NCI-H1105 (cell line): ENCODE measurements around the gene EFCAB9.
"Not testable (repeated sequence)": the region's sequence is repeated elsewhere in the genome, so short reads cannot be mapped to it uniquely, and the experiment has no call there.

Experiments
- DNase-seq: peaks from one replicate; lab custom pipeline; 2025; lab: John Stamatoyannopoulos, UW

Gene EFCAB9

DNA sequence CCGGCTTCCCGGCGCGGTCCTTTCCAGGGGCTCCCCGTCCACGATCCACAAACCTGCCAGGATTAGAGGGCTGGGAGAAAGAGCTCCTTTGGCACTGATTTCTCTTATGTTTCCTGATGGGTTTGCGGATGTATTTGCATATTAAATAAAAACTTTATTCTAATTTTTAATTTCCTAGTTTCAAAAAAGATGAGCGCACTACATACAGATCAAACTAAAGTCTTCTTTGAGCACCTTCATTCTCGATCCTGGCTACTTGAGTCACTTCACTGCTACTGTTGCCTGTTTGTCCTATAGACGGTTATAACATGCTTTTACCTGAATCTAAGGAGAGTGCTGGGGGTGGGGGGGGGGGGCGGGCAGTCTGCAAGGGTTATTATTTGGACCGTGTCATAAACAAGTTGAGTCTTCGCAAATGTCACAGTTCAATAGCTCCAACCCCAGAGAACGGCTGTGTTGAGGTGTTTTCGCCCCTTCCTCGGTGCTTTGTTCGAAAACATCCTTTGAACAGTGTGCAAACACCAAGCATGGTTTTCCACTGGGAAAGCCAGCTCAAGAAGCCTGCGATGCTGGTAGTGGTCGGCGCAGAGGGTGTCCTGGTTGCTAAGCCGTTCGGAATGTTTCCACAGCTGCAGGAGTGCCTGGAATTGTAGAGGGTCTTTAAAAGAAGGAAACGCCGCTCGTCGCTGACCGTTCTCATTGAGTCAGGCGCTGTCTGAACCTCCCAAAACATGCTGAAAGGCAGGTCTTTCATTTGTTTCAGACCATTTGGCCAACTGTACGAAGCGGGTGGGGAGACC lies 4.9 kb upstream of the EFCAB9 start:
- DNase-seq, result no peak

DNA sequence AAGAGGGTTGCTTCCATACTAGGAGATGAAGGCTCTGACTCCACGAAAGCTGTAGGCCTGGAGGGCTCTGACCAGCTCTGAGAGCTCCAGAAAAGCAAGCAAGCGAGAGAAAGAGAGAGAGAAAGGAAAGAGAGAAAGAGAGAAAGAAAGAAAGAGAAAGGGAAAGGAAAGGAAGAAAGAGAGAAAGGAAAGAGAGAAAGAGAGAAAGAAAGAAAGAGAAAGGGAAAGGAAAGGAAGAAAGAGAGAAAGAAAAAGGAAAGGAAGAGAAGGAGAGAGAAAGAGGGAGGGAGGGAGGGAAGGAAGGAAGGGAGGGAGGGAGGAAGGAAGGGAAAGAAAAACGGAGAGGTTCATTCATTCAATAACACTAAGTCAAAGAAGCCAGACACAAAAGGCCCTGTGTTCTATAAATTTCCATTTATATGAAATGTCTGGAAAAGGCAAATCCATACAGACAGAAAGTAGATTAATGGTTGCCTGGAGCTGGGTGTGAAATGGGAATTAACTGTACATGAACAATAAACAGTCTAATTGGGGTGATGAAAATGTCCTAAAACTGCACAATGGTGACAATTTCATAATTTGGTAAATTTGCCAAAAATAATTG lies 4.2 kb upstream of the EFCAB9 start:
- DNase-seq, result no peak

DNA sequence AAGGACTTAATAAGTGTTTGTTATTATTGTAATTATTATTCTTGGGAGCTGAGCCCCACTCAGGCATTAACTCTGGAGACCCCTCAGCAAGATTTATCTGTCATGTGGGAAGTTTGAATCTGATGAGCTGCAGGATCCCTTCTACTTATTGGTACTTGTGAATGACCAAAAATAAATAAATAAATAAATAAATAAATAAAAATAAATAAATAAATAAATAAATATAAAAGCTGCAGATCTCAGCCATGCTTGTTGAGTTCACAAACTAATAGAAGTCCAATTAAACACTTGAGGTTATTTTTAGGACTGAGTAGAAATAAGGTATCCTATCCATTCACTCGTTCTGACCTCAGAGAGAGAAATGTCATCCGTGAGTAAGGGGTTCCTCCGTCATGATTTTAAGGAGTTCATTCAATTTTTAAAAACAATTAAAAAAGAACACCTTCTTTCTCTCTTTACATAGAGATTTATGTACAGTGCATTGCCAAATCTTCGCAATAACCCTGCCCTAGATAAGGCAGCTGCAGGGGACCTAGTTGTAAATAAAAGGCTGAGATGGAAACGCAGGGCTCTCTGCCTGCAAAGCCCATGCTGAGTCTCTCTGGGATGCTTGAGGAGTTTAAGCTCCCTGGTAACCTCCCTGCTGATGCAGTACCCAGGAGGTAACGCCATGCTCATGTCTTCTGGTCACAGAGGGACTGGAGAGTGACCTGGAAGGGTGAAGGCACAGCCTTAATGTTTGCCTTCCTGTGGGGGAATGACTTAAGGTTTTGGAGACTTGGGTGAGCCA lies 1.2 kb downstream of the EFCAB9 start:
- no peak for DNase-seq

DNA sequence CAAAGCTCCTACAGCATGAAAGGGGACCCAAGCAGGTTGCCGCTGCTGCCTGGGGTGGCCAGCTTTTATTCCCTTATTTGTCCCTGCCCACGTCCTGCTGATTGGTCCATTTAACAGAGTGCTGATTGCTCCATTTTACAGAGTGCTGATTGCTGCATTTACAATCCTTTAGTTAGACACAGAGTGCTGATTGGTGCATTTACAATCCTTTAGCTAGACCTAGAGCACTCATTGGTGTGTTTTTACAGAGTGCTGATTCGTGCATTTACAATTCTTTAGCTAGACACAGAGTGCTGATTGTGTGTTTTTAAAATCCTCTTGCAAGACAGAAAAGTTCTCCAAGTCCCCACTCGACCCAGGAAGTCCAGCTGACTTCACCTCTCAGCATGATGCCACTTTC lies 3.8 kb downstream of the EFCAB9 start:
- DNase-seq, result not testable (repeated sequence)

DNA sequence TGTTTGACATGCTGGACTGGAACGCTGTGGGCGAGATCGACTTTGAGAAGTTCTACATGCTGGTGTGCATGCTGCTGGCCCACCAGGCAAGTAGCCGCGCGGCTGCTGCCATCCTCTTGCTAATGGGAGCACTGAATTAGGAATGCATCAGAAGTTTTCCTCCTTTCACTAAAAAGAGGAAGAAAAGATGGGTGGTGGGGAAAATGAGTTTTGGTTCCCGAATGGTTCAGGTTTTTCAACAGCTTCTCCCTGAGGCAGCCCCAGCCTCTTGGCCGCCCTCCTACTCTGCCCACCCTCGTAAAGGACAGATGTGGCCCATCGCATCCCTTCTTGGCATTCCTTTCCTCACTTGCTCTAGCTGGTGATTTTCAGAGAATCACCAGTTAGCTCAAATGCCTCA lies 5.5 kb downstream of the EFCAB9 start:
- no peak for DNase-seq

DNA sequence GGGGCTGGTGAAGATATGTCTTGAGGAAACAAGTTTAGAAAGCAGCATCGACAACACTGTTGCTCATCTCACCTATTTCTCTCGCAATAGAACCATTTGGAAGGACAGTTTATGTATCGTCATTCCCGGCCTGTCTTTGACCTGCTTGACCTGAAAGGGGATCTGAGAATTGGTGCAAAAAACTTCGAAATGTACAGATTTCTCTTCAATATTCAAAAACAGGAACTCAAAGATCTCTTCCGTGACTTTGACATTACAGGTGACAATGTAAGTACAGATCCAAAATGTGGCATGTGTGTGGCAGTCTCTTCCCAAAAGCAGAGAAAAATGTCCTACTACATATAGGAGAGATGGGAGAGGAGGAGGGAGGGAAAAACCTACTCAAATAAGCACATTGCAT lies 6.5 kb downstream of the EFCAB9 start:
- no peak for DNase-seq

DNA sequence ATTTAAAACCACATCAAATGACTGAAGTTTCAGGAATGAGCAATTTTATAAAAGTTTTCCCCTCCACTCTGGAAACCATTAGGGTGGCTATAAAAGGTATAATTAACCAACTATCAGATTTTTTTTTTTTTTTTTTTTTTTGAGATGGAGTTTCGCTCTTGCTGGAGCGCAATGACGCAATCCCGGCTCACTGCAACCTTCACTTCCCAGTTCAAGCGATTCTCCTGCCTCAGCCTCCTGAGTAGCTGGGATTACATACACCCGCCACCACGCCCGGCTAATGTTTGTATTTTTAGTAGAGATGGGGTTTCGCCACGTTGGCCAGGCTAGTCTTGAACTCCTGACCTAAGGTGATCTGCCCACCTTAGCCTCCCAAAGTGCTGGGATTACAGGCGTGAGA lies 12.0 kb downstream of the EFCAB9 start:
- not testable (repeated sequence) for DNase-seq

DNA sequence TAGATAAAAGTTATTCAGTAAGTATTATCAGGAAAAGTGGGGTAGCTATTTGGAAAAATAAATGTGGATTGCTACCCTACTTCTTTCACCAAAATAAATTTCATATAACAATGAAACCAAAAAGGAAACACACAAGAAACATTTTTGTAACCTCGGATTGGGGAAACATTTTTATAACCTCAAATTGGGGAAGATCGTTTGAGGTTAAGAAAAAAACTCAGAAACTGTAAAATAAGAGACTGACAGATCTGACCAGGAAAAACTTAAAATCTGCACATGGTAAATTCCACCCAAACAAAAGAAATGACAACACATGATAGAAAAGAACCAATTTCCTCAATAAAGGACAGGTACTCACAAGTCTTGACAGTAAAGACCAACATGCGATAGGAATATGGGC lies 13.5 kb downstream of the EFCAB9 start:
- DNase-seq, result no peak

DNA sequence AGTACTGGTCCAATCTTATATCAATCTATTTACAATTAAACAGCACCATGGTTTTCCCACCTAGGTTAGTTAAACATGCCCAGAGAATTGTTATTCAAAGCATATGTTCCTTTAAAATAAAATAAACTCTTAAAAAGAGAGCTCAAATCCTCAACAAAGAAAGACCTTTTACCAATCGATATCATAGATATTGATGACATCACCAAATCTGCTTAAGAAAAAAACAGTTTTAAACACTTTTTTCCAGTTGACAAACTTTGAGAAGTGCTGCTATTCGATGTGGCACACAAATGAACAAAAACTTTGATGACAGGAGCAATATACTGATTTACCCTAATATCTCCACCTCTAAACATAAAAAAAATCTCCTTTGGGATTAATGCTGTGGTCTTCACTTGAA lies 15.7 kb downstream of the EFCAB9 start:
- no peak for DNase-seq

DNA sequence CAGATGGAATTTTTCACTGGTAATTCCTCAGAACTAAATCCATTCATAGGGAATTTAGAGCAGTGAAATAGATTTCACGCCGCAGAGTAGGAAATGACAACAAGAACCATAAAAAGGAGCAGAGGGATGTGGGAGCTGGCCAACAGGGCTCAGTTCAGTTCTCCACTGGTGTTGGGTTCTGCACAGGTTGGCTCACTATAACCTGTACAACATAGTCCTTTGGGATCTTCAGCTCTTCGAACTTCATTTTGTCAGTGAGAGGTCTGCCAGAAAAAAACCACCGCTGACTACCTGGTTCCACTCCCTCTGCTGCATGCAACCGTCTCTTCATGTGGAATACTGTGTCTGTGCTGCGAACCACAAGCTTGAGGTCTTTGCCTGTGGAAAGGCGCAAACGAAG lies 17.7 kb downstream of the EFCAB9 start:
- DNase-seq, result no peak

DNA sequence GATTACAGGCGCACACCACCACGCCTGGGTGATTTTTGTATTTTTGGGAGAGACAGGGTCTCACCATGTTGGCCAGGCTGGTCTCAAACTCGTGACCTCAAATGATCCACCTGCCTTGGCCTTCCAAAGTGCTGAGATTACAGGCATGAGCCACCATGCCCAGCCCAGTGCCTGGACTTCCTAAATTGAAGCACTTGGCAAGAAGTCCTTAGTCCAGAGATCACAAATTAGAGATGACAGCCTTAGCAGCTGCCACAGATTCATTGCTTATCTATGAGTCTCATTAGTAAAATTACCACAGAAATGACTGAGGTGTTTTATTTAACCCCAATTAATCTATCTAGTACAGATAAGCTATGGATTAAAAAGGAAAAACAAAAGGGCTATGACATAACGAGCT lies 19.2 kb downstream of the EFCAB9 start:
- no peak for DNase-seq

DNA sequence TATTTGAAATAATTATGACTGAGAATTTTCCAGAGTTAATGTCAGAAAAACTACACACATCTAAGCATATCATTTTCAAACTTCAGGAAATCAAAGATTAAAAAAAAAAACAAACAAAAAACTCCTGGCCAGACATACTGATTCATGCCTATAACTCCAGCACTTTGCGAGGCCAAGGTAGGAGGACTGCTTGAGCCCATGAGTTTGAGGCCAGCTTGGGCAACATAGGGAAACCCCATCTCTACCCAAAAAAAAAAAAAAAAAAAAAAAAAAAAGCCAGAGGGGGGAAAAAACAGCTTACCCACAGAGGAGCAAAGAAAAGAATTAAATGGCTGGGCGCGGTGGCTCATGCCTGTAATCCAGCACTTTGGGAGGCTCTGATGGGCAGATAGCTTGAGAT lies 22.4 kb downstream of the EFCAB9 start:
- no peak for DNase-seq

DNA sequence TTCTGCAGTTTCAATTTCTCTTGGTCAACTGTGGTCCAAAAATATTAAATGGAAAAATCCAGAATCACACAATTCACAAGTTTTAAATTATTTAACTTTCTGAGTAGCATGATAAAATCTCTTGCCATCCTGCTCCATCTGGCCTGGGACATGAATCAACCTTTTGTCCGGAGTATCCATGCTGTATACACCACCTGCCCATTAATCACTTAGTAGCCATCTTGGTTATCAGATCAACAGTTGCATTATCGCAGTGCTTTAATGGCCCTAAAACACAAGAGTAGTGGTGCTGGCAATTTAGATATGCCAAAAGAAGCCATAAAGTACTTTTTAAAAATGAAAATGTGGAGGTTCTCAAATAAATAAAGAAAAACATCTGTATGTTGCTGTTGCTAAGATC lies 25.3 kb downstream of the EFCAB9 start:
- no peak for DNase-seq

DNA sequence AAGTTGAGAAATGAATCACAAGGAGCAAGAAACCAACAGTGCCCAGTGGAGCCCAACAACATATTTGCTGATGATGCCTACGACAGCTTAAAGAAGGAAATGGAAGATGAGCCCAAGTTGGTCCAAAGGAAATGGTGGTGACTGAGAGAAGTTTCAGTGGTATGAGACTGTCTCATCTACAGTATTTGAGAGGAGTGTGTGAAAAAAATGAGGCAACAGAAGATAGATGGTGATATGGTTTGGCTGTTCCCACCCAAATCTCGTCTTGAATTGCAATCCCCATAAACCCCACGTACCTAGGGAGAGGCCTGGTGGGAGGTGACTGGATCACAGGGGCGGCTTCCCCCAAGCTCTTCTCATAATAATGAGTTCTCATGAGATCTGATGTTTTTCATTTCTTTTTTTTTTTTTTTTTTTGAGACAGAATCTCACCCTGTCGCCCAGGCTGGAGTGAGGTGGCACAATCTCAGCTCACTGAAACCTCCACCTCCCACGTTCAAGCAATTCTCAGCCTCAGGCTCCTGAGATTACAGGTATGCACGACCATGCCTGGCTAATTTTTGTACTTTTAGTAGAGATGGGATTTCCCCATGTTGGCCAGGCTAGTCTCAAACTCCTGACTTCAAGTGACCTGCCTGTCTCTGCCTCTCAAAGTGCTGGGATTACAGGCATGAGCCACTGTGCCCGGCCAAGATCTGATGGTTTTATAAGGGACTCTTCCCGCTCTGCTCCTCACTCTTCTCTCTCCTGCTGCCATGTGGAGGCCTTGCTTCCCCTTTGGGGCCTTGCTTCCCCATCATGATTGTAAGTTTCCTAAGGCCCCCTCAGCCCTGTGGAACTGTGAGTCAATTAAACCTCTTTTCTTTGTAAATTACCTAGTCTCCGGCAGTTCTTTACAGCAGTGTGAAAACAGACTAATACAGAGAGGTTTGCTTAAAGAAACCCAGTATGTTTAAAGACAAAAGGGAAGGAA lies 30.2 kb downstream of the EFCAB9 start:
- no peak for DNase-seq

DNA sequence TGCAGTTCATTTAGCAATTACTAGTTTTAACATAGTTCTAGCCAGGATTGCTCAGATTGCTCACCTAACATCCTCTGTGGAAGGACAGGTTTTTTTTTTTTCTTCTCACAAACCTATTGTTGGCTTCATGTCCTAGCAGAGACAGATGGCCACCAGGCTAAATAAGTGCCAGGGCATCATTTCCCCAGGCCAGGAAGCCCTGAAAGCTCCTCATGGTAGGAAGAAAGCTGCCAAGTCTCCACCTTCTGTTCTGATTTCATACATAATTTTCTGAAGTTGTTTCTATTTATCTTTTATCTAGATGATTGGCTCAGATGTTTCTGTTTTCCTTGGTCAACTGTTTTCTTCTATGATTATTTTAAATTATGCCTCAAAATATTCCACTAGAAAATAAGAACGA lies 31.0 kb downstream of the EFCAB9 start:
- DNase-seq, result no peak

DNA sequence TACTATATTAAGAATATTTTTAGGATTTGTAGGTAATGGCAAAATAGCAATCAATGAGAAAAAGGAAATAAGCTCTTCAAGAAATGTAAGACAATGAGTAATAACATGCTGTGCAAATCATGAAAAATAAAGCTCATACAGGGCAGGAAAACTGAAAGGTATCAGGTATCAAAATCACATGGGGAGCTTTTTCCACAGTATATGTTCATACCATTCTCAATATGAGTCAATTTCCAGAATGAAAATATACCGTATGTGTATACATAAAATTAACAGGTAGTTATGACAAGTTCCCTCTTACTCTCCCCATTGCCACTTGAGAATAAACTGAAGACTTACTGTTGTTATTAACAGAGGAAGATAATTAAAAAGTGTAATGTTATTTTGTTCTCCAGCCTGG lies 35.9 kb downstream of the EFCAB9 start:
- DNase-seq, result no peak

DNA sequence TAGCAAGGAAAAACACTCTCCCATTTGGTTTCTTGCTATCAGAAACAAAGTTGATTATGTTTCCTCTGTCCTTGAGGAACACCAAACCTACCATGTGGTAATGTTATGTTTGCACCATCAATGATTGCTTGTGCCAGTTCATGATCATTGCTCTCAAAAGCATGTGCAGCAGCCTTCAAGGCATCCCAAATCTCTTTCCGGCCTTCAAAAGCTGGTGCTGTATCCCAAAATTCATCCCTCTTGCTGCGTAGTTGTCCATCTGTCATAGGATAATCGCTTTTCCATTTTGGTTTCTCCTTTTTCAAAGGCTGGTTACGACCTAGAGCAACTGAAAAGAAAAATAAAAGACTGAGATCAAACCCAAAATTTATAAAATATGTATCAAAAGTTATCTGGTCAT lies 40.1 kb downstream of the EFCAB9 start:
- DNase-seq, result no peak

DNA sequence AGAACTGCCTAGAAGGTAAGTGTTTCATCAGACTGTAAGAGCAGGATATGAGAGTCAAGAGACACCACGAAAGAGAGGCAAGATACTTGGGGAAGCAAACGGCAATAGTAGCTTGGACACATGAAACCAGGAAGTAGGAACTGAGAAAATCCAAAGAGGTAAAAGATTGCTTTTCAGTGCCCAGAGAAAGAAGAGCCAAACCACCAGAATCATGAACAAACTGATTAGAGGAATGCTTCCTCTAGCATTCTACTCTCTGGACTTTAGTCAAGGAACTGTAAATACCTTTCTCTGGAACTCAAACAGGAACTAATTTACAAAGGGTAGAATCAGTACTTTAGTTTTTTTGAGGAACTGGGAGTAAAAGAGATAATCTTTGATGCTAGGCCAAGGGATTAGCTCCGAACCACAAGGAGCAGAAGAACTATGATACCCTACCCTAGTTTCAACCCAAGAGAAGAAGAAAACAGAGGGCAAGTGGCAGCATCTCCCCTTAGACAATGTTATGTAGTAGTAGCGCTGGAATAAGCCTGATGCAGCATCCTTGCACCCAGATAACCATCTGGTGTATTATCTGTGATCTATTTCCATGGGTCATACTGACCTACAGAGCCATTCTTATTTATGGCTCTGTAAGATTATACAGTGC lies 41.3 kb downstream of the EFCAB9 start:
- no peak for DNase-seq

DNA sequence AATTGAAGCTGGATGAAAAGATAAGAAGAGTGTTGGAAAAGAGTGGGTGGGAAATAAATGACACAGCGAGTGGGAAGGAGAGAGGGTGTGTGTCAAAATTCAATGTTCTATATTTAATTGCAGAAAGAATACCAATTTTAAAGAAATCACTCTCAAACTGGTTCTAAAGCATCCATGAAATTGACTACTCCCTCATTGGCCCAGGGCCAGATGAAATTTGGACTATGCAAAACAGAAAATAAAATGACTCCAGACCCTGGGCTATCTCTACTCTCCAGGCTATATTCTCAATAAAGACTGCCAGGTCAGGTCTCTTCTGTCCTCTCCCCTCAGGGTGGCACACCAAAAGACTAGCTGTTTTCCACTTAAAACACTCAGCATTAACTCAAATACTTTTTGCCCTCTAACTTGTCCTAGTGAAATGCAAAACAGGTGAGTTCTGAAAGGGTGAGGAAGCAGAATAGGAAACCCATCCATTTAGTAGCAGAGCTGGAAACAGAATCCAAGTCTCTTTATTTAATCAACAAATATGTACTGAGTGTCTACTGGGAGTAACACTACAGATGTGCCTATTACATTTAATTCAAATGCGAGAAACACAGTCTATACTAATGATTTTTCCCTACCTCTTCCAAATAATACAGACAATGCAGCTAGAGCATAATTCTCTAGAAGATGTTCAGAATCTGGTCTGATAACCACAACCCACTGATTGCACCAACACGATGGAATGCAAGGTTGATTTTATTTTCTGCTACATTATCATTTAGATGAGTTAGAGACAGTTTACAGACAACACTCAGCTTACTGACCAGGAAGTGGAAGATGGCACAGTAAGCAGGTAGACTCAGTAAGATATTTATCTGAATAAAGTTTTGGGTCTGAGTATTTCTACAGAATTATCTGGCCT lies 42.1 kb downstream of the EFCAB9 start:
- DNase-seq, result no peak

DNA sequence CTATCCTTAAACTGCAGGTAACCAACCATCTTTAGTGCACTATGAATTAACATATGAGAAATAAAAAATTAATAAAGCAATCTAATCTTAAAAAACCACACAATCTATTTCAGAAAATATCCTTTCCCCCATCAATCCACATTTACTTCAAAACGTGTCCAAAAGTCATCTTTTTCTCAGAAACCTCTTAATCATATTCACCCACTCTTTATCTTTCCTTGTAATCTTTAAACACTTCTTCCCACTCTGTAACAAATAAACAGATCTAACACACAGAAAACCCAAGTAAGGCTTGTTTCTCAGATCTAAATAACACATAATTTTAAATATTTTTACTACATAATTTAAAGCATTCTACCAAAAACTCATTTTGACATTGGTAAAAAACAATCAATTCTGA lies 44.4 kb downstream of the EFCAB9 start:
- DNase-seq, result no peak
